NCI-H2196 treated with DMSO at 0.1 percent for 48 hours (cell line): Measurements from ENCODE around the gene KRT16.
"Not testable (repeated sequence)": the region's sequence is repeated elsewhere in the genome, so short reads cannot be mapped to it uniquely, and the experiment has no call there.

Source experiments
- DNase-seq: peaks from one replicate; lab custom pipeline; 2025; ENCODE audit not compliant: unreplicated experiment; lab: John Stamatoyannopoulos, UW

The KRT16 gene

GRCh38 chr17:41617136-41617535 is 4.6 kb upstream of the KRT16 start:
- no peak for DNase-seq

DNA sequence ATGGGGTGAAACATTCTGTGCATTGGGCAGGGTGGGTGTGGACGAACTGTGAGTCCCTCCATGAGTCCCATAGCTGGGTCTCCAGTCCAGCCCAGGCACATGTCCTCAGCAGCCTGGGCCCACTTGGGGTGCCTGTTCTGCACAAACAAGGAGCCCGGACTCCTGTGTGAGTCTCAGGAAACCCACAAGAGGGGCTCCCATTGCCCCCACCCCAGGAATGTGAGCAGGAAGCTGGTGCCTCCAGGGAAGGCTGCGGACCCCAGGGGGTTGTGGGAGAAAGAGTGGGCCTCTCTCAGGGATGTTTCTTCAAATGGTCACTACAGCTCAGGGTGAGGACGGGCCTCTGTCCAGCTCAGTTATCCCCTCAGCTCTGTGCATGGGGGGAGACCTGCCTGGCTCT is 3.9 kb upstream of the KRT16 start:
- not testable (repeated sequence) for DNase-seq

GRCh38 chr17:41615454-41615853 is 2.9 kb upstream of the KRT16 start:
- peak; percentile 24 for DNase-seq

- not testable (repeated sequence) for DNase-seq
These were observed 2.2 kb upstream of the KRT16 start for GRCh38 chr17:41614767-41615166.

DNA sequence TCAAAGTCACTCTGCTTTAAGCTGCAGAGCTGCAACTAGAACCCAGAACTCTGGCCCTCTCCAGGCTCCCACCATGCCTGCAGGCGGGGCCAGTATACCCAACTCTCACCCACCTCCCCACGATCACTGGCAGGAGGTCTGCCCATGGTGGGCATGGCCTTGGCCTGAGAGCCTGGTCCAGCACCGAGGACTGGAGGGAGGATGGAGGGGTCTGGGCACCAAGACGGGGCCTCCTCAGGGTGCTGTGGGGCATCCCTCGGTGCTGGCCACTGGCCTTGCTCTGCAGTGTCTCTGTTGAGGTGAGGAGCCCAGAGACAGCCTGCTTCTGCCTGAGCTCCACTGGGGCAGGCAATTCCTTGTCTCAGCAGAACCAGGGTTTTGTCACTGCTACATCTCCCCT is 1.5 kb upstream of the KRT16 start:
- no peak for DNase-seq

GRCh38 chr17:41613277-41614082 is 913 bp upstream of the KRT16 start:
- DNase-seq: no peak

GRCh38 chr17:41610965-41611640 is 1.5 kb downstream of the KRT16 start:
- no peak for DNase-seq

- not testable (repeated sequence) for DNase-seq
These were observed 2.5 kb downstream of the KRT16 start for GRCh38 chr17:41610061-41610517.

DNA sequence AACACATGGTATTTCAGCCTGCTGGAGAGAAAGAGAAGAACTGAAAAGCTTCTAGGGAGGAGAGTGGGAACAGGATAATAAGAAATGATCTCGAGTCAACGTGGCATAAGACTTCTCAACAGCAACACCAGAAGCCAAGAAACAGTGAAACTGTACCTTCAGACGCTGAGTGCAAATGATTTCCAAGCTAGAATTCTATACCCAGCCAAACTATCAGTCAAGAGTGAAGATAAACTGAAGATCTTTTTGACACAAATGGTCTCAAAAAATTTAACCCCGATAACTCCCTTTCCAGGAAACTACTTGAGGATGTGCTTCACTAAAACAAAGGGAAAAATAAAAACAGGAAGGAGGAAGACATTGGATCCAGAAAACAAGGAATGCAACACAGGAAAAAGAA is 5.6 kb downstream of the KRT16 start:
- not testable (repeated sequence) for DNase-seq

DNA sequence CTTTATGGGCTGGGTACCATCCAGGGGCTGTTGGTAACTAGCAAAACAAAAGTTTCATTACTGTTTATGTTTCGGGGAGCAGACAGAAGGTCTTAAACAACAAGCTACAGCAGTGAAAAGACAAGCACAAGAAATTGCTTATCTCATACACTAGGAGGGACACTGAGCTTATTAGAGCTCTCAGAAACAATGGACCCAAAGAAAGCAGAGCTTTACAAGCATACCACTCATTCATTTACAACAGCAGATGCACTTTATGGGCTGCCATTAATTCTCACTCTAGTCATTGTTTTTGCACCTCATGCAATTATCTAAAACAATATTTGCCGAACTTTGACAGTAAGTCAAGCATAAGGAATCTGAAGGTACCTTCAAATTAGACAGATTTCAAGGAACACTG is 10.0 kb downstream of the KRT16 start:
- DNase-seq: no peak

GRCh38 chr17:41600318-41600717 is 12.2 kb downstream of the KRT16 start:
- DNase-seq: no peak

GRCh38 chr17:41599680-41600079 is 12.9 kb downstream of the KRT16 start:
- DNase-seq: no peak

DNA sequence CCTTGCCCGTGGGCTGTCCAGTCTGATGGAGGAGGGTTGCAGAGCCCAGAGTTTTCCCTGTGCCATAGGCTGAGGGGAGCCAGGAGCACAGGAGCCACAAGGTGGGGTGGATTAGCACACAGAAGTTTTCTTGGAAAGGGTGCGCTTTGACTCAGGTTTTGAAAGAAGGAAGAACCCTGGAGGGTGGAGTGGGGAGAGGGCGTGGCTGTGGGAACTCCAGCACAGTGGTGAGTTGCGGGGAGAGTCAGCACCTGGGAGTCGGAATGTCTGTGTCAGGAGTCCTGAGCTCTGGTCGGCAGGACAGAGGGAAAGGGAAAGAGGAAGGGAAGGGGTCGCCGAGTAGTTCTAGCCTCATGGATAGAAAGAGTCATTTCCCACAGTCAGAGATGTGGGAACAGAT is 17.0 kb downstream of the KRT16 start:
- no peak for DNase-seq

GRCh38 chr17:41594363-41594915 is 18.1 kb downstream of the KRT16 start:
- DNase-seq: no peak

DNA sequence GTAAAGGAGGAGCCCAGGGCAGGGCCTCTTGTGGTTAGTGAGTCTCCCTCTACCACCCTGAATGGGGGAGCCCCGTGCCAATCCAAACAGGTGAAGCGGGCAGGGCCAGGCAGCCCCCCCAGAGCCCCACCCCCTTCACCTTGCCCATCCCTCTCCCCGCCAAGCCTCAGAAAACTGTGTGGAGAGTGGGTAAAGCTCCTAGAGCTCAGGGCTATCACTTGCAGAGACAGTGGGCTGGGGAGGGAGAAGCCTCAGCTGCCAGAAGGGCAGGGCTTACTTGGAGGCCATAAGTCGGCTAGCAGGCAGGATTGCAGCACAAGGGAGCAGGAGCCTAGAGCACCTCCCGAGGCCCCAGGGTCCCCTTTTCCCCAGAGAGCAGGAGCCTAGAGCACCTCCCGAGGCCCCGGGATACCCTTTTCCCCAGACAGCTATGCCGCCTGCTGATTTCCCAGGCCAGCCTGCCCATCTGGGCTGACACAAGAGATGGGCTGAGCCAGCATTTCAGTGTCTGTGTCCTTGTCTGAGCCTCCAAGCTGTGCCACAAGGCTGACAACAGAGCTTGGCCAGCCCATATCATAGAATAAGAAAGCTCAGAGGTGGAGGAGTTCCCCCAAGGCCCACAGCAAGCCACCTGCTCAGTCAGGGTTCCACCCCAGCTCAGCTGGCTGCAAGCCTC is 19.1 kb downstream of the KRT16 start:
- DNase-seq: no peak

GRCh38 chr17:41592601-41593305 is 19.8 kb downstream of the KRT16 start:
- DNase-seq: no peak

DNA sequence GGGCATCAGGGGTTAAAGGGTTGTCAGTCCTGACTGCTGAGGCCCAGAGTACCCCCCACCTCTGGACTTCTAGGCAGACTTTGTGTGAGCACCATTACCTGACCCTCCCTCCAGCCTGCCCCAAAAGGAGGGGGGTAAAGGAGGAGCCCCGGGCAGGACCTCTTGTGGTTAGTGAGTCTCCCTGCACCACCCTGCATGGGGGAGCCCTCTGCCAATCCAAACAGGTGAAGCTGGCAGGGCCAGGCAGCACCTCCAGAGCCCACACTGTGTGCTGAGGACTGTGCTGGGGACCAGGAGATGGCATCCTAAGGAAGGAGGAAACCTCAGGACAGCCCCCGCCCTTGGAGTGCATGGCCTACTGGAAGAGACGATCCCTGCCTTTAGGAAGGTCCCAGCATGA is 23.3 kb downstream of the KRT16 start:
- DNase-seq: no peak

- DNase-seq: no peak
These were observed 24.3 kb downstream of the KRT16 start for GRCh38 chr17:41588126-41588810.

- DNase-seq: no peak
These were observed 25.6 kb downstream of the KRT16 start, which contains the start of gene KRT14 for GRCh38 chr17:41586863-41587495. TSS of gene KRT14 (minus strand) at chr17:41586895. CDS start at chr17:41586834, 61 bp downstream.
